BJ (cell line): Measurements from ENCODE around the gene HMCN1. TPM values are rescaled to one million over a fixed set of nuclear protein-coding genes. Genes with fewer than 3 reads are reported as not detected.

Source experiments
- CTCF ChIA-PET: fragments of 350-600 bp; formaldehyde crosslinking; extraction: SDS; loops from one replicate; lab custom pipeline; 2021; ENCODE audit warnings: antibody characterized with exemption, inconsistent platforms; lab: Yijun Ruan, JAX
- POLR2A ChIA-PET: fragments of 300-600 bp; sonication (Branson Sonifier 250); formaldehyde crosslinking; extraction: SDS; loops from one replicate; lab custom pipeline; 2021; ENCODE audit warnings: antibody characterized with exemption; lab: Charles Lee
- DNase-seq: peaks from one replicate; pipeline ENCODE4 v3.0.0-alpha.2; 2011; ENCODE audit warnings: low read depth
- H3K27me3 ChIP-seq: 2 replicates; pipeline ENCODE4 v1.6.0; 2011; ENCODE audit warnings: low read length; ENCODE audit not compliant: control insufficient read depth, insufficient read depth
- H3K36me3 ChIP-seq: 2 replicates; pipeline ENCODE4 v1.5.1; 2011; ENCODE audit warnings: low read length; ENCODE audit not compliant: control insufficient read depth, insufficient read depth
- H3K4me3 ChIP-seq: 2 replicates; pipeline ENCODE4 v1.5.1; 2011; ENCODE audit warnings: low read depth, mild to moderate bottlenecking, control low read depth, low read length
- polyA plus RNA-seq: library from polyadenylated mRNA; depleted of rRNA; stranded (reverse); fragments of >200 nt; gene quantifications from 2 replicates; pipeline ENCODE4 v1.2.3, GENCODE V29; 2011
- TF ChIP-seq, protein P1 (sequence below): IDR thresholded peaks from 2 replicates; pipeline ENCODE4 v1.5.1; 2011; ENCODE audit warnings: low read depth, mild to moderate bottlenecking, control low read depth, inconsistent platforms, low read length, moderate library complexity; ENCODE audit not compliant: insufficient read depth

The HMCN1 gene
- polyA plus RNA-seq, 1 experiment: 13.3 TPM

DNA sequence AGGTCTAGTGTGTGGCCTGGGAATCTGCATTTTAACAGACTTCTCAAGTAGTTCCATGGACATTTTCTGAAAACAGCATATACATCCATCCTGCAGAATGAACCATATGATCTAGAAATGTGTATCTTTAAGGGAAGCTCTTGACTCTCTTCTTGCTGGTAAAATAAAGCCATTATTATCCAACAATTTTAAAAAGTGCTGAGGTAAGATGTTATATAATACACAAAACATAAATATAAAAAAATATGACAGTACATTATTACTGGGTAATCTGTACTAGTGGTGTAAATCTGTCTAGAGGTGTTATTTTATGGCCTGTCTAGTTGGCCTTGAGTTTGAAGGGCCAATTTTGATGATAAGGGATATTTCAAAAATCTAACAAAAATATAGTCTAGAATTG is 201.2 kb downstream of the HMCN1 start:
- H3K27me3 ChIP-seq: no peaks in the 10 kb centered on the region
- H3K4me3 ChIP-seq: no peak overlapping the region
- ChIA-PET CTCF (no interaction called here), POLR2A (no interaction called here)
- H3K36me3 ChIP-seq: no peaks in the 10 kb centered on the region
- TF ChIP-seq, protein P1, sequence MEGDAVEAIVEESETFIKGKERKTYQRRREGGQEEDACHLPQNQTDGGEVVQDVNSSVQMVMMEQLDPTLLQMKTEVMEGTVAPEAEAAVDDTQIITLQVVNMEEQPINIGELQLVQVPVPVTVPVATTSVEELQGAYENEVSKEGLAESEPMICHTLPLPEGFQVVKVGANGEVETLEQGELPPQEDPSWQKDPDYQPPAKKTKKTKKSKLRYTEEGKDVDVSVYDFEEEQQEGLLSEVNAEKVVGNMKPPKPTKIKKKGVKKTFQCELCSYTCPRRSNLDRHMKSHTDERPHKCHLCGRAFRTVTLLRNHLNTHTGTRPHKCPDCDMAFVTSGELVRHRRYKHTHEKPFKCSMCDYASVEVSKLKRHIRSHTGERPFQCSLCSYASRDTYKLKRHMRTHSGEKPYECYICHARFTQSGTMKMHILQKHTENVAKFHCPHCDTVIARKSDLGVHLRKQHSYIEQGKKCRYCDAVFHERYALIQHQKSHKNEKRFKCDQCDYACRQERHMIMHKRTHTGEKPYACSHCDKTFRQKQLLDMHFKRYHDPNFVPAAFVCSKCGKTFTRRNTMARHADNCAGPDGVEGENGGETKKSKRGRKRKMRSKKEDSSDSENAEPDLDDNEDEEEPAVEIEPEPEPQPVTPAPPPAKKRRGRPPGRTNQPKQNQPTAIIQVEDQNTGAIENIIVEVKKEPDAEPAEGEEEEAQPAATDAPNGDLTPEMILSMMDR: no peak
- no peak for DNase-seq

DNA sequence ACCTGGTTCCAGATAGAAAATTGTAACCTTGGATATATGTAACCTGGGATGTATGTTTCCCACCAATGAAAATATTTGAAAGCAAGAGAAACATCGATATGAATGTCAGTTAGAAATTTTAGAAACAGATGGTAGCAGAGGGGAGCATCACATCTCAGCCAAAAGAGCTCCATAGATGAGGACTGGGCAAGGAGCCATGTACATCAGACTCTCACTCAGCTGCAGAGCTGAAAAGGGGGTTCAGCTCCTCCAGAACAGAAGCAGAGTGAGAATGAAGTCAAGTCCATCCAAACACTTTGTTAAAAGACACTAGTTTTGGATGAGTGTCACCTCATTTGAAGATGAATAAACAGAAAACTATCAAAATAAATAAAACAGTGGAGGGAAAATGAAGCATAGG is 202.4 kb downstream of the HMCN1 start:
- ChIA-PET POLR2A (interaction anchor here (0.5 kb wide), 1 partner anchor 38 kb away, joined by 3 read pairs; no protein-coding TSS in a partner anchor), CTCF (no interaction called here)
- Histone ChIP-seq H3K36me3 (no peaks in the 10 kb centered on the region), H3K4me3 (no peak overlapping the region), H3K27me3 (no peaks in the 10 kb centered on the region)
- TF ChIP-seq, protein P1: no peak
- DNase-seq: no peak

DNA sequence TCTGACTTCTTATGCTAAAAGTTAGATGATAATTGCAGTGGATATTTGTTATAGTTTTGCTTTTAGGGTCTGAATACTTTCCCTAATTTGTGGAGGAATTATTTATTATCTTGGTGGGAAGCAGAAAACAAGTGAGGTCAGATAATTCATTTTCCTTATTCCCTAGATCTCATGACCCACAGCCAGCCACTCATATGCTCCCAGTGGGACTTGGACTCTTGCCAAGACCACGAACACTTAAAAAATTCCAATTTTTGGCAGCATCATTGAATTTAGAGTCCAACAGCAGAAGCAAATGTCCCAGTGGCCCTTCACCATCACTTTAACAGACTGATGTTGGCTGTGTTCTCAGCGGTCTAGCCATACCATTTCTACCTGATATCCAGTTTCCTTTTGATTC is 204.2 kb downstream of the HMCN1 start:
- Histone ChIP-seq H3K4me3 (no peak overlapping the region), H3K36me3 (no peaks in the 10 kb centered on the region), H3K27me3 (no peaks in the 10 kb centered on the region)
- no peak for DNase-seq
- ChIA-PET CTCF (no interaction called here), POLR2A (no interaction called here)
- TF ChIP-seq, protein P1: no peak

DNA sequence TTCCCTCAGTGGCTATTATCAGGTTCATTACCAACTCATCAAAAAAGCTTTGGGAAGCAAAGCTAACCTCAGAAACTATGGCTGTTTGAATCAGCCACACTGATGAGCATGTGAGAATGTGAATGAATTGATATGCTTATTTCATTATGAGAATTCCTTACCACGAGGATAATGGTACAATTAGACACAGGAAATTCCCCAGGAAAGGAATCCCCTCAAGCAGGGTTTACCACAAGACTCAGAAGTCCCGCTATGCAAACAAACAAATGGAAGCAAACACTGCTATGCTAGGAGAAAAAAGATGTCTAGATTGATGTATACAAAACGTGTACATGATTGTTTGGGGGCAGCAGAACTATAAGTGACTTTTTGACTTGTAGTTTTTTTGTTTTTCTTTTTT is 205.0 kb downstream of the HMCN1 start:
- H3K36me3 ChIP-seq: no peaks in the 10 kb centered on the region
- ChIA-PET CTCF (no interaction called here), POLR2A (no interaction called here)
- no peak overlapping the region for H3K4me3 ChIP-seq
- TF ChIP-seq, protein P1: no peak
- DNase-seq: no peak
- H3K27me3 ChIP-seq: no peaks in the 10 kb centered on the region

DNA sequence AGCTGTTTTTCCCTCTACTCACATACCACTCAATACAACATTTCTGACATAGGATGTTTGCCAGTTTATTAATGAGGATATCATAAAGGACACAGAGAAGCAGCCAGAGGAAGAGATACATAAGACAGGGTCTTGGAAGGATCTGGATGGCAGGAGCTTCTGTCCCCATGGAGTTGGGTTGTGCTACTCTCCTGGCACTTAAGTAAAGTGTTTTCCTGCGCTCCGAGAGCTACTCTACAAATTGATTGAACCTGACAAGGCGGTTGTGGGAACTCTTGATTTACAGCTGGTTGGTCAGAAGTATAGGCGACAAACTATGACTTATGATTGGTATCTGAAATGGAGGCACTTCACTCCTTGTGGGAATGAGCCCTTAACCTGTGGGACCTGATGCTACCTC is 208.8 kb downstream of the HMCN1 start:
- no peak overlapping the region for H3K4me3 ChIP-seq
- TF ChIP-seq, protein P1: no peak
- H3K36me3 ChIP-seq: no peaks in the 10 kb centered on the region
- H3K27me3 ChIP-seq: no peaks in the 10 kb centered on the region
- CTCF ChIA-PET: interaction anchor here (0.6 to 1.2 kb wide), 2 partner anchors 15 to 100 kb away, joined by 3 read pairs; no protein-coding TSS in a partner anchor
- POLR2A ChIA-PET: no interaction called here
- no peak for DNase-seq
